Stomach (tissue), 9 donors: ENCODE measurements around the gene DHTKD1. TPM values are rescaled to one million over a fixed set of nuclear protein-coding genes. Genes with fewer than 3 reads are reported as not detected.
"Not testable (repeated sequence)": the region's sequence is repeated elsewhere in the genome, so short reads cannot be mapped to it uniquely, and the experiment has no call there.

Source experiments
- DNase-seq, 2 donors: peaks; one replicate each; pipeline versions ENCODE4 v3.0.0 to v3.0.0-alpha.2; 2013 to 2019
- H3K27ac ChIP-seq, 5 donors: fragments of 200-600 bp in 4 of 5; sonication (generic) in 4 of 5; one replicate each; pipeline ENCODE4 v1.5.1; 2013 to 2019; ENCODE audit warnings: mild to moderate bottlenecking in 1 of 5, moderate library complexity in 1 of 5
- H3K27me3 ChIP-seq, 3 donors: fragments of 200-600 bp; sonication (generic); one replicate each; pipeline ENCODE4 v1.5.1; 2017 to 2019; ENCODE audit warnings: mixed run types in 1 of 3
- H3K36me3 ChIP-seq, 4 donors: fragments of 200-600 bp; sonication (generic); 1 replicate in 3 of 4; 2 replicates in 1 of 4; pipeline ENCODE4 v1.5.1; 2016 to 2019
- H3K4me1 ChIP-seq, 4 donors: fragments of 200-600 bp; sonication (generic); one replicate each; pipeline ENCODE4 v1.5.1; 2016 to 2019
- H3K4me3 ChIP-seq, 4 donors: fragments of 200-600 bp; sonication (generic) in 3 of 4; one replicate each; pipeline ENCODE4 v1.5.1; 2016 to 2019; ENCODE audit warnings: mild to moderate bottlenecking in 1 of 4
- H3K9me3 ChIP-seq, 4 donors: fragments of 200-600 bp; sonication (generic); one replicate each; pipeline ENCODE4 v1.5.1; 2016 to 2019
- EP300 ChIP-seq: sonication (generic); formaldehyde crosslinking; IDR thresholded peaks from one replicate; pipeline ENCODE4 v1.6.1; 2017; ENCODE audit warnings: antibody characterized with exemption
- POLR2A ChIP-seq, 4 donors: fragments of 450-650 bp; IDR thresholded peaks; one replicate each; pipeline ENCODE4 v1.6.1; 2016; ENCODE audit warnings: antibody characterized with exemption in 4 of 4, control low read depth in 2 of 4, mild to moderate bottlenecking in 1 of 4, moderate library complexity in 1 of 4
- POLR2AphosphoS5 ChIP-seq, 3 donors: sonication (generic); formaldehyde crosslinking; IDR thresholded peaks; one replicate each; pipeline ENCODE4 v1.6.1; 2016; ENCODE audit warnings: antibody characterized with exemption in 3 of 3
- WGBS, 5 donors: extraction: QIAGEN DNeasy Blood & Tissue Kit in 3 of 5; methylation state at CpG; one replicate each; pipeline versions ENCODE4 v1.1.5 to v1.1.7; 2013 to 2018; 5-methylcytosine and 5-hydroxymethylcytosine counted together
- intact Hi-C: fragments of 100-400 bp; cut with DNase I; formaldehyde crosslinking; loops from one replicate; pipeline ENCODE4 v1.15.1; 2023; ENCODE audit warnings: low total_unique reads
- polyA plus RNA-seq, 3 donors: library from polyadenylated mRNA; stranded (reverse); fragments of 200-250 nt; gene quantifications; one replicate each; pipeline ENCODE4 v1.2.3, GENCODE V29; 2013
- total RNA-seq, 5 donors: library from RNA; depleted of rRNA; stranded (reverse); fragments of >200 nt; gene quantifications; one replicate each; pipeline versions ENCODE4 v1.1.0 to v1.2.3, GENCODE V29; 2014 to 2016
- TF ChIP-seq, protein P1 (sequence below), 7 experiments: fragments of 450-650 bp in 4 of 7; fragments of 200-600 bp in 3 of 7; sonication (generic) in 3 of 7; IDR thresholded peaks; one replicate each; pipeline ENCODE4 v1.5.1; 2016 to 2019; ENCODE audit warnings: antibody characterized with exemption in 7 of 7, control low read depth in 2 of 7, mild to moderate bottlenecking in 1 of 7
- donor health status: healthy with polysubstance abuse.
- donor health status: Bipolar disorder and iron deficiency.
- donor health status: healthy.

The DHTKD1 gene
- total and polyA plus RNA-seq, 8 donors = 6.4 to 98.2 (median 9.8) TPM

DNA sequence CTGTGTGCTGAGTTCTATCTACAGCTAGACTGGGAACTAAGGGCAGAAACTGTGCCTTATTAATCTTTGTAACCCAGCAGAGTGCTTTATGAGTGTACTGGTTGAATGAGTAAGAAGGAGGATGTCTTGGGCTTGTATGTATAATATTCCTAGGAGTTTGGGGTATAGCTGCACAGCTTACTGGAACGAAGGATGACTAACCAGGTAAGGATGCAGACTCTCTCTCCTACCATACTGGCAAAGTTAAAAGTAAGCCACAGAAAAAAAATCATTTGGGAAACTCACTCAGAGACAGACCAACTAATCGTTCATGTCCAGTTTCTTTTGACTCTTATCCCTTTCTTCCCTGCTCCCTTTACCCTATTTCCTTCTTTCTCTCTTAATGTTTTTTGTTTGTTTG lies 1.4 kb upstream of the DHTKD1 start:
- Histone ChIP-seq H3K36me3 (no peaks in the 10 kb centered on the region), H3K4me3 (no peak overlapping the region), H3K9me3 (no peaks in the 10 kb centered on the region), H3K27me3 (no peaks in the 10 kb centered on the region), H3K27ac (no peak overlapping the region), H3K4me1 (peaks cover 0 to 32% (median 23%) of the 10 kb centered on the region in 4 donors)
- 66 to 88% (median 78%) methylated on average over 2 of the region's 2 CpGs for WGBS, 5 donors
- intact Hi-C loops = no loop called here
- DNase-seq = no peak
- TF ChIP-seq, protein P1, sequence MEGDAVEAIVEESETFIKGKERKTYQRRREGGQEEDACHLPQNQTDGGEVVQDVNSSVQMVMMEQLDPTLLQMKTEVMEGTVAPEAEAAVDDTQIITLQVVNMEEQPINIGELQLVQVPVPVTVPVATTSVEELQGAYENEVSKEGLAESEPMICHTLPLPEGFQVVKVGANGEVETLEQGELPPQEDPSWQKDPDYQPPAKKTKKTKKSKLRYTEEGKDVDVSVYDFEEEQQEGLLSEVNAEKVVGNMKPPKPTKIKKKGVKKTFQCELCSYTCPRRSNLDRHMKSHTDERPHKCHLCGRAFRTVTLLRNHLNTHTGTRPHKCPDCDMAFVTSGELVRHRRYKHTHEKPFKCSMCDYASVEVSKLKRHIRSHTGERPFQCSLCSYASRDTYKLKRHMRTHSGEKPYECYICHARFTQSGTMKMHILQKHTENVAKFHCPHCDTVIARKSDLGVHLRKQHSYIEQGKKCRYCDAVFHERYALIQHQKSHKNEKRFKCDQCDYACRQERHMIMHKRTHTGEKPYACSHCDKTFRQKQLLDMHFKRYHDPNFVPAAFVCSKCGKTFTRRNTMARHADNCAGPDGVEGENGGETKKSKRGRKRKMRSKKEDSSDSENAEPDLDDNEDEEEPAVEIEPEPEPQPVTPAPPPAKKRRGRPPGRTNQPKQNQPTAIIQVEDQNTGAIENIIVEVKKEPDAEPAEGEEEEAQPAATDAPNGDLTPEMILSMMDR (IDR thresholded peaks at IDR 0.05) = no peak
- TF ChIP-seq EP300 = no peak
- no peak for TF ChIP-seq POLR2AphosphoS5 (IDR thresholded peaks at IDR 0.05)
- no peak for TF ChIP-seq POLR2A (IDR thresholded peaks at IDR 0.05)

DNA sequence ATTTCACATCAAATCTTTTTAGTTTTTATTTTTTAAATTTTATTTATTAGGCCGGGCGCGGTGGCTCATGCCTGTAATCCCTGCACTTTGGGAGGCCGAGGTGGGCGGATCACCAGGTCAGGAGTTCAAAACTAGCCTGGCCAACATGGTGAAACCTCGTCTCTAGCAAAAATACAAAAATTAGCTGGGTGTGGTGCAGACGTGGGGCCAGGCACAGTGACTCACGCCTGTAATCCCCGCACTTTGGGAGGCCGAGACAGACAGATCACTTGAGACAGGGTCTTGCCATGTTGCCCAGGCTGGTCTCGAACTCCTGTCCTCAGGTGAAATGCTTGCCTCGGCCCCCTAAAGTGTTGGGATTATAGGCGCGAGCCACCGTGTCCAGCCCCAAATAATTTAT lies 2.7 kb downstream of the DHTKD1 start:
- H3K36me3 ChIP-seq, H3K27ac ChIP-seq, H3K27me3 ChIP-seq, H3K9me3 ChIP-seq, intact Hi-C loops, H3K4me3 ChIP-seq, DNase-seq: not testable (repeated sequence)
- H3K4me1 ChIP-seq = peaks cover 0 to 34% (median 23%) of the 10 kb centered on the region in 4 donors
- 94 to 96% (median 94%) methylated on average over 15 of the region's 15 CpGs for WGBS, 5 donors

DNA sequence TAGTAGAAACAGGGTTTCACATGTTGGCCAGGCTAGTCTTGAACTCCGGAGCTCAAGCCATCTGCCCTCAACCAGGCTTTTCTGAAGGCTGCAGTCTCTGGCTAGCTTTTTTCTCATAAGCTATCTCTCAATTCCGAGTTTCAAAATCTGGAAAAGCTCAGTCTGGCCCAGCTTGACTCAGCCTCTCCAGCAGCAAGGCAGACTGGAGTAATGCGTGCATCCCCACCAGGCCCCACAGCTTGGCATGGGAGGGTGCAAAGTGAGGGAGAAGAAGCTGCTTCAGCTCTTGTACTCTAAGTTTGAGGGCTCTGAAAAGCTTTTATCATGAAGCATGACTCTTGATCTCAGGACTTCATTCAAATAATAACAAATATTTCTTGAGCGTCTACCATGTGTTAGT lies 4.8 kb downstream of the DHTKD1 start:
- WGBS, 5 donors = 75 to 87% (median 82%) methylated on average over 4 of the region's 4 CpGs
- intact Hi-C loops = no loop called here
- TF ChIP-seq, protein P1 (IDR thresholded peaks at IDR 0.05) = no peak
- TF ChIP-seq POLR2A (IDR thresholded peaks at IDR 0.05) = no peak
- TF ChIP-seq POLR2AphosphoS5 (IDR thresholded peaks at IDR 0.05) = no peak
- no peak for TF ChIP-seq EP300
- H3K9me3 ChIP-seq = no peaks in the 10 kb centered on the region
- peaks cover 0 to 15% (median 13%) of the 10 kb centered on the region in 4 donors for H3K36me3 ChIP-seq
- DNase-seq = no peak
- H3K27ac ChIP-seq = no peak overlapping the region
- no peak overlapping the region for H3K4me3 ChIP-seq
- no peaks in the 10 kb centered on the region for H3K27me3 ChIP-seq
- H3K4me1 ChIP-seq = peaks cover 0 to 30% (median 21%) of the 10 kb centered on the region in 4 donors

DNA sequence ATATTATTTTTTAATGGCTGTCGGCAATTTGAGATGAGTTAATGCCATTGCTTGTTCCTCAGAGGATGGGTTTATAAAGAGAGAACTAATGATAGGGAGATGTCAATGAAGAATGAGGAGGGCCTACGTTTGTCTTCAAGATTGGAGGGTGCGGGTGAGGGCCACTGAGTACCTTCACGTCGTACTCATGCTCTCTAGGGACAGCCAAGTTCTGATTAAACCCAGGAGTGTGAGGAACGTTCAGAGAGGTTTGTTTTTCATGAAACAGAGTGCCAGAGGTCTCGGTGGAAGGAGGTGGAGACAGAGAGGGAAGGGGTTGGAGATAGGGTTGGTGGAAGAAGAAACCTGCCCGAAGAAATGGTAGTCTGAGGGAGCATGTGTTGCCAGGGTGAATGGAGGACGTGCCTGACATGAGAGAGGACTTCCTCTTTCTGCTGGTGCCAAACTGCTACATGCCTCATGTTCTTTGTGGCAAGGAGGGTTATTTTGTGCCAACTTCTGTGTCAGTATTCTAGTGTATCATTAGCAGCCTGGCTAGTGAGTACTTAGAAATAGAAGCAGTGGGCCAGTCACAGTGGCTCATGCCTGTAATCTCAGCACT lies 8.9 kb downstream of the DHTKD1 start:
- 79 to 81% (median 80%) methylated on average over 9 of the region's 9 CpGs for WGBS, 5 donors
- no peaks in the 10 kb centered on the region for H3K27me3 ChIP-seq
- H3K9me3 ChIP-seq = no peaks in the 10 kb centered on the region
- H3K27ac ChIP-seq = no peak overlapping the region
- no peak overlapping the region for H3K4me3 ChIP-seq
- DNase-seq = no peak
- intact Hi-C loops = no loop called here
- H3K36me3 ChIP-seq = peaks cover 0 to 33% (median 27%) of the 10 kb centered on the region in 4 donors
- TF ChIP-seq POLR2A (IDR thresholded peaks at IDR 0.05) (no peak), EP300 (no peak), POLR2AphosphoS5 (IDR thresholded peaks at IDR 0.05) (no peak)
- TF ChIP-seq, protein P1 (IDR thresholded peaks at IDR 0.05) = no peak
- H3K4me1 ChIP-seq = no peaks in the 10 kb centered on the region

DNA sequence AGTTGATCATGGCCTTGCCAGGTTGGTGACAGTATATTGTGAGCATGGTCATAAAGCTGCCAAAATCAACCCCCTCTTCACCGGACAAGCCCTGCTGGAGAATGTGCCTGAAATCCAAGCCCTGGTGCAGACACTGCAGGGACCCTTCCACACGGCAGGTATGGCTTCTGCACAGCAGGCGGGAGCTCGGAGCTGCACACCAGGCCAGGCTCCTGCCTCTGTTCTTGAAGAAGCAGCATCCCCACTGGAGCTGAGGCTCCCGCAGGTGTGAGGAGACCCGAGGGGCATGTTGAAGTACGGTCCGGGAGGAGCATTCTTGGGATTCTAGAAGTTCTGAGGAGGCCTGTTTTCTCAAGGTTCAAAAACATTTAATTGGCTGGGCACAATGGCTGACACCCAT lies 12.7 kb downstream of the DHTKD1 start:
- Histone ChIP-seq H3K27me3 (no peaks in the 10 kb centered on the region), H3K27ac (no peak overlapping the region), H3K4me1 (peaks cover 0 to 4% (median 0%) of the 10 kb centered on the region in 4 donors), H3K9me3 (no peaks in the 10 kb centered on the region), H3K4me3 (no peak overlapping the region), H3K36me3 (peaks cover 19 to 67% (median 62%) of the 10 kb centered on the region in 4 donors)
- intact Hi-C loops = no loop called here
- 87 to 98% (median 94%) methylated on average over 7 to 8 of the region's 8 CpGs for WGBS, 5 donors
- TF ChIP-seq POLR2AphosphoS5 (IDR thresholded peaks at IDR 0.05) (no peak), POLR2A (IDR thresholded peaks at IDR 0.05) (no peak), EP300 (no peak)
- TF ChIP-seq, protein P1 (IDR thresholded peaks at IDR 0.05) = no peak
- no peak for DNase-seq
